Stomach (tissue), 4 donors: ENCODE measurements around the gene SORL1.

Experiments
- POLR2A ChIP-seq, 4 donors: fragments of 450-650 bp; IDR thresholded peaks; one replicate each; pipeline ENCODE4 v1.6.1; 2016; ENCODE audit warnings: antibody characterized with exemption in 4 of 4, control low read depth in 2 of 4, mild to moderate bottlenecking in 1 of 4, moderate library complexity in 1 of 4
- TF ChIP-seq, protein P1 (sequence below), 7 experiments: fragments of 450-650 bp in 4 of 7; fragments of 200-600 bp in 3 of 7; sonication (generic) in 3 of 7; IDR thresholded peaks; one replicate each; pipeline ENCODE4 v1.5.1; 2016 to 2019; ENCODE audit warnings: antibody characterized with exemption in 7 of 7, control low read depth in 2 of 7, mild to moderate bottlenecking in 1 of 7

DNA sequence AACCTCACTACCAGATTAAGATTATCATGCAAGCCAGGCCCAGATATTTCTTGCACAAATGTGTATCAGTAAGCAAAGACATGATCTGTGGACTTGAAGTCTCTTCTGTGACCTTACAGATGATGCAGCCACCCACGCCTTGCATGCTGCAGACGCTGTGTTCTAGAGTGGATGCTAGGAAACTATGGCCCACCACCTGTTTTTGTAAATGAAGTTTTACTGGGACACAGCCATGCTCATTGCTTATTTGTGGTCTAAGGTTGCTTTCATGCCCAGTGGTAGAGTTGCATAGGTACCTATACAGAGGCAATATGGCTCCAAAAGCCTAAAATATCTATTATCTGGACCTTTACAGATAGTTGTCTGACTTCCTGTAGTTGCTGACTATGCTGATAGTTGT, 48.2 kb downstream of the SORL1 start:
- no peak for TF ChIP-seq POLR2A (IDR thresholded peaks at IDR 0.05)
- TF ChIP-seq, protein P1, sequence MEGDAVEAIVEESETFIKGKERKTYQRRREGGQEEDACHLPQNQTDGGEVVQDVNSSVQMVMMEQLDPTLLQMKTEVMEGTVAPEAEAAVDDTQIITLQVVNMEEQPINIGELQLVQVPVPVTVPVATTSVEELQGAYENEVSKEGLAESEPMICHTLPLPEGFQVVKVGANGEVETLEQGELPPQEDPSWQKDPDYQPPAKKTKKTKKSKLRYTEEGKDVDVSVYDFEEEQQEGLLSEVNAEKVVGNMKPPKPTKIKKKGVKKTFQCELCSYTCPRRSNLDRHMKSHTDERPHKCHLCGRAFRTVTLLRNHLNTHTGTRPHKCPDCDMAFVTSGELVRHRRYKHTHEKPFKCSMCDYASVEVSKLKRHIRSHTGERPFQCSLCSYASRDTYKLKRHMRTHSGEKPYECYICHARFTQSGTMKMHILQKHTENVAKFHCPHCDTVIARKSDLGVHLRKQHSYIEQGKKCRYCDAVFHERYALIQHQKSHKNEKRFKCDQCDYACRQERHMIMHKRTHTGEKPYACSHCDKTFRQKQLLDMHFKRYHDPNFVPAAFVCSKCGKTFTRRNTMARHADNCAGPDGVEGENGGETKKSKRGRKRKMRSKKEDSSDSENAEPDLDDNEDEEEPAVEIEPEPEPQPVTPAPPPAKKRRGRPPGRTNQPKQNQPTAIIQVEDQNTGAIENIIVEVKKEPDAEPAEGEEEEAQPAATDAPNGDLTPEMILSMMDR (IDR thresholded peaks at IDR 0.05), result no peak
